HG02571 (cell line): Measurements from ENCODE around the gene DCBLD2.

Source experiments
- ATAC-seq: cut with Tn5 transposase; IDR thresholded peaks from one replicate; pipeline ENCODE4 v1.9.1; 2021; ENCODE audit warnings: mild to moderate bottlenecking, moderate library complexity; ENCODE audit not compliant: unreplicated experiment

The DCBLD2 gene, protein sequence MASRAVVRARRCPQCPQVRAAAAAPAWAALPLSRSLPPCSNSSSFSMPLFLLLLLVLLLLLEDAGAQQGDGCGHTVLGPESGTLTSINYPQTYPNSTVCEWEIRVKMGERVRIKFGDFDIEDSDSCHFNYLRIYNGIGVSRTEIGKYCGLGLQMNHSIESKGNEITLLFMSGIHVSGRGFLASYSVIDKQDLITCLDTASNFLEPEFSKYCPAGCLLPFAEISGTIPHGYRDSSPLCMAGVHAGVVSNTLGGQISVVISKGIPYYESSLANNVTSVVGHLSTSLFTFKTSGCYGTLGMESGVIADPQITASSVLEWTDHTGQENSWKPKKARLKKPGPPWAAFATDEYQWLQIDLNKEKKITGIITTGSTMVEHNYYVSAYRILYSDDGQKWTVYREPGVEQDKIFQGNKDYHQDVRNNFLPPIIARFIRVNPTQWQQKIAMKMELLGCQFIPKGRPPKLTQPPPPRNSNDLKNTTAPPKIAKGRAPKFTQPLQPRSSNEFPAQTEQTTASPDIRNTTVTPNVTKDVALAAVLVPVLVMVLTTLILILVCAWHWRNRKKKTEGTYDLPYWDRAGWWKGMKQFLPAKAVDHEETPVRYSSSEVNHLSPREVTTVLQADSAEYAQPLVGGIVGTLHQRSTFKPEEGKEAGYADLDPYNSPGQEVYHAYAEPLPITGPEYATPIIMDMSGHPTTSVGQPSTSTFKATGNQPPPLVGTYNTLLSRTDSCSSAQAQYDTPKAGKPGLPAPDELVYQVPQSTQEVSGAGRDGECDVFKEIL

DNA sequence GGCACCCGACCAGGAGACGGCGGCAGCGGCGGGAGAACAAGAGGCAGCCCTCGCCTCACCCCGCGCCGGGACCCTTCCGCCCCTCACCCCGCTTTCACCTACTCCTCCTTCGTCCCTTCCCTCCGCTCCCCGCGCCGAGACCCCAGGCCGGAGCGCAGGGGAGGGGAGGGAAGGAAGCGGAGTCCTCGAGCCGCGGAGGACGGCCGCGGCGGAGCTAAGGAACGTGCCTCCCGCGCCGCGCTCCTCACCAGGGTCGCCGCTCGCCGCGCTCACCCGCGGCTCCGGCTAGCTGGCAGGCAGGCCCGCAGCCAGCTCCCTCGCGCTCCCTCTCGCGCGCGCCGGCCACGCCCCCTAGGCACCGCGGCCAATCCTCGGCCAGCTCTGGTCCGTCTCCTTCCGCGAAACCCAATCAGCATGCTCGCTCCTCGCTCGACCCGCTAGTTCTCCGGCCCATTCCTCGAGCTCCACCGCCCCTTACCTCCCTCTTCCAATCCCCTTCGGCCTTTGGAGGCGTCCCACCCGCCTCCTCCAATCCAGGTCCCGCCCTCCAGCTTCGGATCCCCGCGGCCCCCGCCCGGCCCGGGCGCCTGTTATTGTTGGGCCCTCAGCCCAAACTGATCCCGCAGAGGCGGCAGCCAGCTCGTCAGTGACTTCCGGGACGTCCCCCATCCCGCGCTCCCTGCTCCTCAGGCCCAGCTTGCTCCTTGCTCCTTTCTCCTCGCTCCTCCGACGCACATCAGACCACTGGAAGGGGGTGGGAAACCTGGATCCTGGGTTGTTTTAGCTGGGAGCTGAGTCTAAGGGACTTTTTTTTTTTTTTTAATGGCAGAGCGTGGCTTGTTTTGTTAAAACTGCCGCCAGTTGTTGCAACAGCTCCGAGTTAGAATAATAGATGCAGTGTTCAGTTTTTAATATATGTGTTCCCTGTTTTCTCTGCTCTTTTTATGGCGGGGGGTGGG is at the start of gene DCBLD2:
TSS of gene DCBLD2 (minus strand) at position 304 of the 959 bp plus-strand sequence. CDS start 369 bp downstream, outside the sequence.
- peak; percentile 99 for ATAC-seq

DNA sequence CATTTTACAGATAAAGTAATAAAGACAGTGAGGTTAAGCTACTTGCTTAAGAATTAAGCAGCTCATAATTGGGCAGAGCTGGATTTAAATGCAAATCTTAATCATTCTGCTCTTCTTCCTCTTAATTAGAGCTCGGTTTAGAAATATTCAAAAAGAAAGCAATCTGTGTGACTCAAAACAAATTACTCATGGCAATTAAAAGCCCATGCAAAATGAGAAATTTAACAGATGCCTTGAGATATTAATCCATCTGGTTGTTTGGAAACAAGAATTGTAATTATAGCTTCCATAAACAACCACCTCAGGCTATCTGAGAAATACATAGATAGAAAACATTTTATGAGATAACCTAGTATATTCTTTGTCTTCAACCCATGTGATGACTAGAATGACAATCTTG is 44.2 kb upstream of the DCBLD2 start:
- no peak for ATAC-seq

DNA sequence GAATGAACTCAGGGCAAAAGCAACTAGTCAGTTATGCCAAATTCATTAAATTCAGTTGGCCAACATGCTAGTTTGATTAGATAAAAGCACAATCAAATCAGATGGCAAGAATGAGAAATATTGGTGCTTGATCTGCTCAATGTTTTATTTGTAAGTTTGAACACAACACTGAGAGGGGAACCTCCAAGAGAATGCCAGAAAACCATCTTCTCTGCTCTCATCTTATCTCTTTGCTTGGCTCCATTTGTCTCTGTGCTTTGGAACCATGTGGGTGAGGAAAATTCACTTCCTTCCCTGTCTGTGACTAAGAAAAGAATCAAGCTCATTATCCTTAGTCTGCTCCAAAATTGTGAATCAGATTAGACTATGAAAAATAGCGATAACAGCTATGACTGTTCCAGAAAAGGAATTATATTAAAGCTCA is 43.6 kb upstream of the DCBLD2 start:
- ATAC-seq = no peak

DNA sequence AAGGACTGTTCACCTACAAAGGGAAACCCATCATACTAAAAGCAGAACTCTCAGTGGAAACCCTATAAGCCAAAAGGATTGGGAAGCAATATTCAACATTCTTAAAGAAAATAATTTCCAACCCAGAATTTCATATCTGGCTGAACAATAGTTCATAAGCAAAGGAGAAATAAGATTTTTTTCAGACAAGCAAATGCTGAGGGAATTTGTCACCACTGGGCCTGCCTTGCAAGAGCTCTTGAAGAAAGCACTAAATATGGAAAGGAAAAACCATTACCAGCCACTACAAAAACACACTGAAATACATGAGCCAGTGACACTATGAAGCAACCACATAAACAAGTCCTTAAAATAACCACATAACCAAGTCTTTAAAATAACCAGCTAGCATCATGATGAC is 28.9 kb upstream of the DCBLD2 start:
- no peak for ATAC-seq

DNA sequence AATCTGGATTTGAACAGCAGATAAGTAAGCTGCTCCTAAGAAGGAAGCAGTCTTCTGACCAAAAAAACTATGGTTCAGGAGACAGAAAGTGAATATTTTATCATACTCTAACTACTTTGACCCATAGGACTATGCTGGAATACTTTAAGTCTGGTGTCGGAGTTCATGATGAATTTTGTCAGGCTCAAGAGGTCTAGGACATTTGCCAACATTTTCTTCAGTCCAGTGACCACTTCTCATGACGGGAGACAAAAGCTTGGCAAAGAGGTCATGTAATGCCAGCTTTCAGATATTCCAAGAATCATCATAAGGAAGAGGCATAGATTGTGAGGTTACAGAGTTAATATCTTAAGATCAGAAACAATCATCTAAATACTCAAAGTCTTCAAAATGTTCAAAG is 20.5 kb upstream of the DCBLD2 start:
- no peak for ATAC-seq

DNA sequence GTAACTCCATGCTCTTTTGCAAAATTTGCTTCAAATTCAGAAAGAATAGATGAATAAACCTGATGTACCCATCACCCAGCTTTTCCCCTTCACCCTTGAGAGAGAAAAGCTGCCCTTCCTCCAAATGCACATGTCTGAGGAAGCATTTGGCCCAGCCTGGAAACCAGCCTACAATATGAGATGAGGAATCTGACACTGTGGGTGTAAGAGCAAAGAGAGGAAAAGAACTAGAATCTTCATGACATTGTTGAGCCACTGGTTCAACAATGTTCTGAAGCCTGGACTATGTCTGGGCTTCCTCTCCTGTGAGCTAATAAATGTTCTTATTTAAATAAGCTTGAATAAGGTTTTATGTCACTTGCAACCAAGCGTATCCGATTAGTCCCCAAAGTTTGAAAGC is 18.7 kb upstream of the DCBLD2 start:
- no peak for ATAC-seq

DNA sequence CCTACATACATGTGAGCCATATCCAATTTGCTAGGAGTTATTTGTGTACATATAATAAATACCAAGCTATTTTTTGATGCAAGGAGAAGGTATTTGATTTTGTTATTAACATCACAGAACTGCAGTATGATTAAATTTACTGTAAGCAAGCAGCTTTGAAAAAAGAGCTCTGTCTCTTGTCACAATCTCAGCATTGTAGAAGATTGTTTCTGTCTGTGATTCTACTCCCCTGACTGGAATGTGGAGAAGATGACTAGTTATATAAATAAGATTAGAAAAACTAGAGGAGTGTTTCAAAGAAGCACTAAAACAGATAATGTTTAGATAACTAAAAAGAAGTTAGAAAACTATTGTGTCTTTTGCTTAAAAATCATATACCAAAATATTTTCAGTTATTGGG is 17.1 kb upstream of the DCBLD2 start:
- ATAC-seq = no peak

DNA sequence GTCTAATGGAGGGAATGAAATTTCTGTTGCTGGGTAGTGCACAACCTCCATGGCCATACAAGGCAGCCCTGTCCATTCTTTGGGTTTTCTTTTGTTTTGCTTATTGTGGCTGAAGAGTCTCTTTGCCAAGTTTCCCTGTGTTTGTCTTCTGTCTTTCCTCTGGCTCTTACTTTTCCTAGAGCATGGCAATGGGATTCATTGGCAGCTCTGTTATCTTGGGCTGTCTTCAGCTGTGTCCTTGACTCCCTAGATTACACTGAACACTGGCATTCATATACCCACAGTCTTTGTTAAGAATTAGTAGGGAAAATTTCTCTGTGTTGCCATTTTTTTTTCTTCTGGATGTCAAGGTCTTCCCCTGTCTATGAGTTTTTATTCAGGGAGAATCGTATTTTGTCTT is 16.1 kb upstream of the DCBLD2 start:
- ATAC-seq = no peak

DNA sequence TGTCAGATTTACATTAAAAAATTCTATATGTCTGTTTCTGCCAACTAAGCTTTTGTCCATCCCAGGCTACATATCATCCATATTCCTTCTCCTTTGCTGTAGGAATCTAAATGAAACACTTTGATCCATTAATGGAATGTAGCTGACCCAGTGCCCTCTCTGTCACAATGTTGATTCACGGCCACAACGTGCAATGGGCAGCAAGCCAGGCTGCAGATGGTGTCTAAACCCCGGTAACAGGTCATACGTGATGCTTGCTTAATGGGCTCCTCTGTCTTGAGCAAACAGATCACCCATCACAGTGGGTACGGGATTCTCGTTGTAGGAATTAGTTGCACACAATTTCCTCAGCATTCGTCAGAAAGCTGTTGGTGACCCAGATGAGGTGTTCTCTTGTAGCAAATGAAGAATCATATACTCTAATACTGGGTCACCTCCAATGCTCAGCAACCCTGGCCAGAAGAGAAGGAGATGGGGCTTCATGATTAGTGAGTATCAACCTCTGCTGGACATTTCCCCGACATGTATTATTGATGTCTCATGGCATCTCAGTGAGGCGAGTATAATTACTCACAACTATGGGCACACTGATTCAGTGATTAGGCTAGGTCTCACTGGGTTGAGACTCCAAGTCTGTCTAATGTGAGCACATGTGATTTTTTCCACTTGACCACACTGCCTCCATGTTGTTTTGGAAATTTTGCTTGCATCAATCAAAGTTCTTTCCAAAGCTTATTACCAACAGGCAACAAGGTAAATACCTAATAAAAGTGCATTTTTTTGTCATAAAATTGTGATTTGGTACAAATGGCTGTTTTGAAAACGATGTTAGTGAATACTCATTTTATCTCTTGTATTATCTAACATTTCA is 12.9 kb upstream of the DCBLD2 start:
- ATAC-seq = no peak

DNA sequence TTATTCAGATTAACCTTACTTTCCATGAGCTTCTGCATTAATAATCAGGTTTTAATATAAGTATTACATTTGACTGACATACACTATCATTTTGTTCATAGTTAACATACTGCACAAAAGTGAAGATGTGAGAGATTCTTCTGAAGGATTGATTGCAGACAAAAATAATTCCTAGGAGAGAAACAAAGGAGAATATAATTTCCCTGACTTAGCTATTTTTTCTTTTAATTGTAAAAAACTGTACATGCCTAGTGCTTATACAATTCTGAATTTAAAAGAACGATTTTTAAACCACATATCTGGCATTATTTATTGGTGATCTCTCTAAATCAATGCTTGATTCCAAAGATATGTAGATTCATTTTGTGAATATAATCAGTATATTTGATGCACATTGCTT is 11.0 kb upstream of the DCBLD2 start:
- ATAC-seq = no peak

DNA sequence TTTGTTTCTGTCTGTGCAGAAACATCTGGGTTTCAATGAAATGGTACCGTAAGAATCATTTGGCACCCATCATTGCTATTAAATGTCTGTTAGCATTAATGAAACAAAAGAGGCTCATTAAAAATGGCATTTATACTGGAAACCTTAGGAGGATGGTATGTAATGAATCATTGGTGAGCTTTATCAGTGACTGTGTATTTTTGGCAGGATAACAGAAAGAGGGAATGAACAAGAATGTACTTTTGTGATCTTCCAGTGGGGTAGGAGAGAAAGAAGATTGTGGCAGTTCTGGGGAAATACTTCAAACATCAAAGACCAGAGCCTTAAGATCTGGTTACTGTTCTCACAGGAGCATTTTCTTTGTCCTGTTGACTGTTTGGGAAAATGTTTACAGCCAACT is 4.7 kb upstream of the DCBLD2 start:
- ATAC-seq = no peak

DNA sequence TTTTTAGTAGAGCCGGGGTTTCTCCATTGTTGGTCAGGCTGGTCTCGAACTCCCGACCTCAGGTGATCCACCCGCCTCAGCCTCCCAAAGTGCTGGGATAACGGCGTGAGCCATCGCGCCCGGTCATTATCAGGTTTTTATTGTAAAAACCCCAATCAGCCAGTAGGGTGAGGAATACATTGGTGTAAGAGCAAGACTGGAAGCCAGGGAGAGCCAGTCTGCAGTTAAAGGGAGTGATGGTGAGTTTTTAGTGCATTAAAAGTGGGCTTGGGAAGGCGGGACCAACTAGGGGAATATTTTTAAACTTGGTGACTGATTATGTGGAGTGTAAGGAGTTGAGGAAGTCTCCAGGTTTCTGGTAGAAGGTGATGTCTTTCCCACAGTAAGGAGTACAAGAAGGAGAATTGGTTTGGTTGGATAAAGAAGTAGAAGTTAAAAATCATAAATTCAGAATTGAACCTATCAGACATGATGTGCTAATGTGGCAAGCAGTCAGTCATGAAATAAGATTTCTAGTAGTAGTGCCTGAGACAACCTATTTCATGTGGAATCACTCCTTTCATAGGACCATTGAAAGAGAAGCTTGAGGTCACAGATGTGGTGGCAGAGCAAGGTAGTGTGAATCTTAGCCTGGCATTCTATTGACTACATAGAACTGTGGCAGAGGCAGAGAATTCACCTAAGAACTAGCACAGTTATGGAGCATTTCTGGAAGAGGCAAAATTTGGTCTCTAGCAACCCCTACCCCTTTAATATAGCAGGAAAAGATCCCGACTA is 2.4 kb upstream of the DCBLD2 start:
- no peak for ATAC-seq

DNA sequence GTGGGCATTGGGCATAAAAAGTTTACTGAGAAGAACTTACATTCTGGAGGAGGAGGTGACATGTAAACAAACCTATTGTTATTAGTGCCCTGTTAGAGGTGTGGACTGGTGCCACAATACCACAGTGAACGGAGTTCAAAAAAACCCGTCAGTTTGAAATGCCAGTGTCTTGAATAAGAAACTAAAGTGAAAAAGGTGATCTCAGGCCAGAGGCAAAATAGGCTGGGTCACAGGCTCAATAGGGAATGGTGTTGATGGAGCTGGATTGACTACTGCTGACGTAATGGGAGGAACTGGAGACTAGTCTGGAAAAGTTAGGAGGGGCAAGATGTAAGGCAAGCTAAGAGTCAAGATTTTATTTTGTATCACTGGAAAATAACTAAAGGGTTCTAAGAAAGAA is 1.6 kb upstream of the DCBLD2 start:
- no peak for ATAC-seq

DNA sequence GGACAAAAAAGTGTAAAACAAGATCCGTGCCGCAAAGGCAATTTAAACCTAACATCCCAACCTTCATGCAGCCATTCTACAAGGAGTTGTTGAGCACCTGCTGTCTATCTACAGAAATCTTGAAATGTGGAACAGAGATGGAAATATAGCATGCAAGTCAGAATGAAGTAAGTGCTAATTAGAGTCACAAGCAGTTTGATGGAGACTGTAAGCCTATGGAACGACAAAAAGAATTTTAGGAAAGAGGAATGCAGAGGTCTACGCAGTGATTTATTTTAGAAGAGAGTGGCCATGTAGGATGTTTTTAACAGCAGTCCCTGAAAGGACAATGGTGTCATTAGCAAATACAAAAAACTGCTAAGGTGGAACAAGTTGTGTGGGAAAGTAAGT is 851 bp upstream of the DCBLD2 start:
- no peak for ATAC-seq

DNA sequence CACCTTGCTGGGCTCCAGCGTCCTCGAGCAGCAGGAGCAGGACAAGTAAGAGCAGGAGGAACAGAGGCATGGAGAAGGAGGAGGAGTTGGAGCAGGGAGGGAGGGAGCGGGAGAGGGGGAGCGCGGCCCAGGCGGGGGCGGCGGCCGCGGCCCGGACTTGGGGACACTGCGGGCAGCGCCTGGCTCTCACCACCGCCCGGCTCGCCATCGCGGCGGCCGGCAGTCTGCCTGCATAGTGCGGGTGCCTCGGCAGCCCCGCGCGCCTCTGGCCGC is 440 bp downstream of the DCBLD2 start:
- ATAC-seq = peak; percentile 28

DNA sequence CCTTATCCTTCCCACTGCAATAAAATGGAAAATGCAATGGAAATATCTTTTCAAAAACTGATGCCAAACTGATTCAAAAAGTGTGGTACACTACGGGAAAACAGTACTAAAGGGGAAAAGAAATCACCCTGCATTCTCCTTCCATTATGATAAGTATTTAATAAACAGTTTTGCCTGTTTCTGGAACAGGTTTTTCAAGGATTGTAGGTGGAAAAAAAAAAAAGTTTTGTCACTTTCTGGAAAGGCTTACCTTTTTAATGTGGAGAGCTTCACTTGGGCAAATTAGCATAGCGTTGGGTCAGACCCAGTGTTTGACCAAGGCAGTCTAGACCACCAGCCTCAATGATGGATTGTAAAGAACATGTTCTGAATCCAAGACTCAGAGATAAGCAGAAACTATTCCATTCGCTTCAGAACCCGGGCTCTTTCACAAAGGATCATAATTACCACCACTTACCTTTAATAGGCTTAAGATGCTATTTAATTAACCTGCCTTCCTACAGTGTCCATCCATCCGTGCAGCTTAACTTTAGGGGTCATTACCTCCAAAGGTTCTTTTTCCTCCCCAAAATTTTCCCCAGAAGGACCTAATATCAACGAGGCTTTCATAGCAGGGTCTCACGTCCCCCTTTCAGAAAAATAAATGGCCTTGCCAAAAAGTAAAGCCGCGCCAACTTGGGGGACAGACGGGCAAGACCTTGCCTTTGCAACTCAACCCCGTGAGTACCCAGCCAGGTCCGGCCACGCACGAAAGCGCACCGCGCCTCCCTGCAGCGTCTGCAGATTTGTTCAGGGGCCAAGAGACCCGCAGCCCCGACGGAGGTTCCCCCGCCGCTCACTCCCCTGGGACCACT is 1.0 kb downstream of the DCBLD2 start:
- no peak for ATAC-seq

DNA sequence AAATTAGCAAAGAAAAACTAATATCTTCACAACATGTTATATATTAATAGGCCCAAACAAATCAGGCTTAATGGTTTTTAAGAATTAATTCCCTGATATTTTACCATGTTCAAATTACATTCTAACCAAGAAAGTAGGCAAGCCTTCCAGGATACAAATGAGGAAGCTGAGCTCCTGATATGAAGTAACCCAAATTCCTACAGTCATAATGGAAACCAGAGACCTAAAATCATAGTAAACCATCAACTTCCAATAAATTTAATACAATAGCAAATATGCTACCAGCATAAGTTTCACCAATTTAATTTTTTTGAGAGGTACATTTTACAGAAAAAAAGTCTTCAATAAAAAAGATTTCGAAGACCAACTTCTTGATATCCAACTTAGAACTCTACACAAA is 3.8 kb downstream of the DCBLD2 start:
- no peak for ATAC-seq

DNA sequence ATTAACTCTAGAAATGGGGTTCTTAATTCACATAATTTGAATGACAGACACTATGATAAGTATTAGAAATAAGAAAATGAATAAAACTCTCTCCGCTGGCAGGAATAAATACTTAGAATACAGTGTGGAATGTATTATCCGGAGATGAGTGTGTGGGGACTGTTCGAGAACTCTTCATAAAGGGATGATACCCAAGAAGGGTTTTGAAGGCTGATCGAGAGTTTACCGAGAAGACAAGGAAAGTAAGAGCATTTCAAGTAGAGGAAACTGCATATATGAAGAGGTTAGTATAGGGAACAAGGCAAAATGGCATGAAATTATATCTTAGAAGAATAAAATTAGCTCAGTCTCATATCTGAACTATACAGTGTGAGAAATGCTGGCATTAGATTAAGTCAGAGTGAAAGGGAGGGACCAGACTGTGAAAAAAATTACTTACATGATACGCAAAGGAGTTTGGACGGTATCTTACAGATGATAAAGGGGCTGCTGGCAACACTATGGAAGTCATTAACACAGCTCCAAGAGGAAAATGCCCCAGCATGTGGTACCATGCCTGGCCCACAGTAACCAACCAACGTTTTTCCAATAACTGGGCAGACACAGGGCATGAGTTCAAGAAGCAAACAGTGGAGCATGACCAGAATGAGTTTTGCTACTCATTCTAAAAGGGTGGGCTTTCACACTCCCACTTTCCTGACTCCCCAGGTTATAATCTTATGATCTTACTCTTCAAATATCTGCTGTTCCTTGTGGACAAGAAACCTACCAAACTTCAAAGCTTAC is 6.5 kb downstream of the DCBLD2 start:
- no peak for ATAC-seq
